ENCODE results near the gene CRISPLD2.
"Not testable (repeated sequence)": the region's sequence is repeated elsewhere in the genome, so short reads cannot be mapped to it uniquely, and the experiment has no call there.

CRISPLD2 gene

GRCh38 chr16:84849751-84850150 lies 30.0 kb downstream of the CRISPLD2 start:
- Histone ChIP-seq H3K9ac (ENCODE audit: low read length) (no peak overlapping the region), H3K4me1 (ENCODE audit: control insufficient read depth, insufficient read depth, low read length) (no peaks in the 10 kb centered on the region), H3K27me3 (ENCODE audit: control insufficient read depth, insufficient read depth, low read length) (no peaks in the 10 kb centered on the region), H3K27ac (ENCODE audit: low read depth, low read length) (no peak overlapping the region), H3K36me3 (ENCODE audit: control insufficient read depth, insufficient read depth, low read length) (peaks cover 12% of the 10 kb centered on the region), H3K4me3 (ENCODE audit: low read length) (no peak overlapping the region)

- no peaks in the 10 kb centered on the region for H3K27me3 ChIP-seq (ENCODE audit: control insufficient read depth, insufficient read depth, low read length)
- H3K9ac ChIP-seq (ENCODE audit: low read length) = no peak overlapping the region
- H3K4me1 ChIP-seq (ENCODE audit: control insufficient read depth, insufficient read depth, low read length) = no peaks in the 10 kb centered on the region
- H3K27ac ChIP-seq (ENCODE audit: low read depth, low read length) = no peak overlapping the region
- H3K36me3 ChIP-seq (ENCODE audit: control insufficient read depth, insufficient read depth, low read length) = peaks cover 10% of the 10 kb centered on the region
- no peak overlapping the region for H3K4me3 ChIP-seq (ENCODE audit: low read length)
Measured at GRCh38 chr16:84850714-84851113, 30.9 kb downstream of the CRISPLD2 start.

GRCh38 chr16:84851192-84852127 lies 31.7 kb downstream of the CRISPLD2 start:
- Histone ChIP-seq H3K27ac (ENCODE audit: low read depth, low read length) (no peak overlapping the region), H3K27me3 (ENCODE audit: control insufficient read depth, insufficient read depth, low read length) (no peaks in the 10 kb centered on the region), H3K36me3 (ENCODE audit: control insufficient read depth, insufficient read depth, low read length) (peaks cover 9% of the 10 kb centered on the region), H3K4me1 (ENCODE audit: control insufficient read depth, insufficient read depth, low read length) (no peaks in the 10 kb centered on the region), H3K4me3 (ENCODE audit: low read length) (no peak overlapping the region), H3K9ac (ENCODE audit: low read length) (no peak overlapping the region)

- Histone ChIP-seq H3K27ac (ENCODE audit: low read depth, low read length) (no peak overlapping the region), H3K4me3 (ENCODE audit: low read length) (no peak overlapping the region), H3K27me3 (ENCODE audit: control insufficient read depth, insufficient read depth, low read length) (no peaks in the 10 kb centered on the region), H3K9ac (ENCODE audit: low read length) (no peak overlapping the region), H3K4me1 (ENCODE audit: control insufficient read depth, insufficient read depth, low read length) (no peaks in the 10 kb centered on the region), H3K36me3 (ENCODE audit: control insufficient read depth, insufficient read depth, low read length) (peaks cover 4% of the 10 kb centered on the region)
Measured at GRCh38 chr16:84853534-84853933, 33.7 kb downstream of the CRISPLD2 start.

- no peaks in the 10 kb centered on the region for H3K4me1 ChIP-seq (ENCODE audit: control insufficient read depth, insufficient read depth, low read length)
- H3K27ac ChIP-seq (ENCODE audit: low read depth, low read length) = no peak overlapping the region
- no peak overlapping the region for H3K9ac ChIP-seq (ENCODE audit: low read length)
- H3K36me3 ChIP-seq (ENCODE audit: control insufficient read depth, insufficient read depth, low read length) = peaks cover 9% of the 10 kb centered on the region
- H3K4me3 ChIP-seq (ENCODE audit: low read length) = no peak overlapping the region
- no peaks in the 10 kb centered on the region for H3K27me3 ChIP-seq (ENCODE audit: control insufficient read depth, insufficient read depth, low read length)
Measured at GRCh38 chr16:84854759-84855158, 35.0 kb downstream of the CRISPLD2 start.

GRCh38 chr16:84855435-84856202 lies 35.8 kb downstream of the CRISPLD2 start:
- peaks cover 17% of the 10 kb centered on the region for H3K36me3 ChIP-seq (ENCODE audit: control insufficient read depth, insufficient read depth, low read length)
- H3K4me3 ChIP-seq (ENCODE audit: low read length); H3K27me3 ChIP-seq (ENCODE audit: control insufficient read depth, insufficient read depth, low read length); H3K9ac ChIP-seq (ENCODE audit: low read length); H3K27ac ChIP-seq (ENCODE audit: low read depth, low read length); H3K4me1 ChIP-seq (ENCODE audit: control insufficient read depth, insufficient read depth, low read length): not testable (repeated sequence)

- peaks cover 21% of the 10 kb centered on the region for H3K36me3 ChIP-seq (ENCODE audit: control insufficient read depth, insufficient read depth, low read length)
- not testable (repeated sequence) for H3K9ac ChIP-seq (ENCODE audit: low read length); H3K27me3 ChIP-seq (ENCODE audit: control insufficient read depth, insufficient read depth, low read length); H3K27ac ChIP-seq (ENCODE audit: low read depth, low read length); H3K4me3 ChIP-seq (ENCODE audit: low read length); H3K4me1 ChIP-seq (ENCODE audit: control insufficient read depth, insufficient read depth, low read length)
Measured at GRCh38 chr16:84856203-84856581, 36.4 kb downstream of the CRISPLD2 start.

- H3K27ac ChIP-seq (ENCODE audit: low read depth, low read length); H3K4me3 ChIP-seq (ENCODE audit: low read length); H3K9ac ChIP-seq (ENCODE audit: low read length); H3K27me3 ChIP-seq (ENCODE audit: control insufficient read depth, insufficient read depth, low read length); H3K4me1 ChIP-seq (ENCODE audit: control insufficient read depth, insufficient read depth, low read length): not testable (repeated sequence)
- peaks cover 21% of the 10 kb centered on the region for H3K36me3 ChIP-seq (ENCODE audit: control insufficient read depth, insufficient read depth, low read length)
Measured at GRCh38 chr16:84856811-84857210, 37.0 kb downstream of the CRISPLD2 start.

GRCh38 chr16:84859681-84860080 lies 39.9 kb downstream of the CRISPLD2 start:
- H3K4me1 ChIP-seq (ENCODE audit: control insufficient read depth, insufficient read depth, low read length) = no peaks in the 10 kb centered on the region
- no peak overlapping the region for H3K27ac ChIP-seq (ENCODE audit: low read depth, low read length)
- H3K27me3 ChIP-seq (ENCODE audit: control insufficient read depth, insufficient read depth, low read length) = no peaks in the 10 kb centered on the region
- H3K9ac ChIP-seq (ENCODE audit: low read length) = no peak overlapping the region
- peaks cover 19% of the 10 kb centered on the region for H3K36me3 ChIP-seq (ENCODE audit: control insufficient read depth, insufficient read depth, low read length)
- H3K4me3 ChIP-seq (ENCODE audit: low read length) = no peak overlapping the region

GRCh38 chr16:84860383-84860782 lies 40.6 kb downstream of the CRISPLD2 start:
- no peaks in the 10 kb centered on the region for H3K4me1 ChIP-seq (ENCODE audit: control insufficient read depth, insufficient read depth, low read length)
- H3K27me3 ChIP-seq (ENCODE audit: control insufficient read depth, insufficient read depth, low read length) = no peaks in the 10 kb centered on the region
- no peak overlapping the region for H3K9ac ChIP-seq (ENCODE audit: low read length)
- H3K4me3 ChIP-seq (ENCODE audit: low read length) = no peak overlapping the region
- H3K36me3 ChIP-seq (ENCODE audit: control insufficient read depth, insufficient read depth, low read length) = peaks cover 19% of the 10 kb centered on the region
- no peak overlapping the region for H3K27ac ChIP-seq (ENCODE audit: low read depth, low read length)

GRCh38 chr16:84861671-84862070 lies 41.9 kb downstream of the CRISPLD2 start:
- no peak overlapping the region for H3K27ac ChIP-seq (ENCODE audit: low read depth, low read length)
- H3K9ac ChIP-seq (ENCODE audit: low read length) = no peak overlapping the region
- H3K4me1 ChIP-seq (ENCODE audit: control insufficient read depth, insufficient read depth, low read length) = no peaks in the 10 kb centered on the region
- H3K36me3 ChIP-seq (ENCODE audit: control insufficient read depth, insufficient read depth, low read length) = peaks cover 19% of the 10 kb centered on the region
- H3K27me3 ChIP-seq (ENCODE audit: control insufficient read depth, insufficient read depth, low read length) = no peaks in the 10 kb centered on the region
- no peak overlapping the region for H3K4me3 ChIP-seq (ENCODE audit: low read length)

- Histone ChIP-seq H3K27me3 (ENCODE audit: control insufficient read depth, insufficient read depth, low read length) (no peaks in the 10 kb centered on the region), H3K27ac (ENCODE audit: low read depth, low read length) (no peak overlapping the region), H3K36me3 (ENCODE audit: control insufficient read depth, insufficient read depth, low read length) (peaks cover 22% of the 10 kb centered on the region), H3K9ac (ENCODE audit: low read length) (no peak overlapping the region), H3K4me3 (ENCODE audit: low read length) (no peak overlapping the region), H3K4me1 (ENCODE audit: control insufficient read depth, insufficient read depth, low read length) (no peaks in the 10 kb centered on the region)
Measured at GRCh38 chr16:84862804-84863480, 43.2 kb downstream of the CRISPLD2 start.
